Neutrophil (primary cell): ENCODE results near the gene RPS26.
"Not testable (repeated sequence)": the region's sequence is repeated elsewhere in the genome, so short reads cannot be mapped to it uniquely, and the experiment has no call there.

Experiments
- H3K27ac ChIP-seq: fragments of 200-600 bp; sonication (generic); 2 replicates; pipeline ENCODE4 v1.5.1; 2016; ENCODE audit warnings: mild to moderate bottlenecking, moderate library complexity
- H3K27me3 ChIP-seq: fragments of 200-600 bp; sonication (generic); 2 replicates; pipeline ENCODE4 v1.6.0; 2016; ENCODE audit warnings: mild to moderate bottlenecking
- H3K36me3 ChIP-seq: fragments of 200-600 bp; sonication (generic); 2 replicates; pipeline ENCODE4 v1.5.1; 2017
- H3K4me1 ChIP-seq, 2 experiments: fragments of 200-600 bp in 1 of 2; sonication (generic) in 1 of 2; 1 replicate in 1 of 2; 2 replicates in 1 of 2; pipeline versions ENCODE4 v1.5.1 to v1.6.1; 2013 to 2016; ENCODE audit warnings: low read depth in 1 of 2, low read length in 1 of 2, mild to moderate bottlenecking in 1 of 2, moderate library complexity in 1 of 2; ENCODE audit not compliant: control insufficient read depth in 1 of 2, insufficient read depth in 1 of 2
- H3K4me3 ChIP-seq, 2 experiments: fragments of 200-600 bp in 1 of 2; sonication (generic) in 1 of 2; 1 replicate in 1 of 2; 2 replicates in 1 of 2; pipeline ENCODE4 v1.5.1; 2013 to 2016; ENCODE audit warnings: low read depth in 1 of 2, low read length in 1 of 2, mild to moderate bottlenecking in 1 of 2, moderate library complexity in 1 of 2
- H3K9me3 ChIP-seq: fragments of 200-600 bp; sonication (generic); 2 replicates; pipeline ENCODE4 v1.5.1; 2016
- CTCF ChIP-seq: fragments of 200-600 bp; sonication (generic); IDR thresholded peaks from 2 replicates; pipeline ENCODE4 v1.5.1; 2016; ENCODE audit warnings: antibody characterized with exemption

Gene RPS26

GRCh38 chr12:56040963-56041551, 661 bp upstream of the RPS26 start:
- Histone ChIP-seq H3K36me3 (peaks cover 19% of the 10 kb centered on the region), H3K27ac (peak overlapping the region; percentile 95)

DNA sequence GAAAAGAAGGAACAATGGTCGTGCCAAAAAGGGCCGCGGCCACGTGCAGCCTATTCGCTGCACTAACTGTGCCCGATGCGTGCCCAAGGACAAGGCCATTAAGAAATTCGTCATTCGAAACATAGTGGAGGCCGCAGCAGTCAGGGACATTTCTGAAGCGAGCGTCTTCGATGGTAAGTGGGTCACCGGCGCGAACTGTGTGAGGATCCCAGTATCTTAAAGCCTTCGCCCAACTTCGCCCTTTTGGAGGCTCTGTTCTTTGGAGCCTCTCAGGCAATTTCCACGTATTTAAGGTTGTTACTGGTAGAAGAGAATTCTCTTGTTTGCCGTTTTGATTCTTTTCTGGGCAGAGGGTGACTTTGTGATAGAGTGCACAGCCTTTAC, 704 bp downstream of the RPS26 start:
- H3K36me3 ChIP-seq, result peaks cover 19% of the 10 kb centered on the region
- H3K27ac ChIP-seq, result peak overlapping the region; percentile 95
- not testable (repeated sequence) for H3K27me3 ChIP-seq, H3K9me3 ChIP-seq
- peak overlapping the region; percentile 94 to 95 for H3K4me3 ChIP-seq
- H3K4me1 ChIP-seq, result peaks cover 21% of the 10 kb centered on the region in 2 experiments

More at GRCh38 chr12:56040963-56041551, 661 bp upstream of the RPS26 start:
- TF ChIP-seq CTCF, result no peak
- Histone ChIP-seq H3K4me1 (peaks cover 27 to 28% of the 10 kb centered on the region in 2 experiments), H3K4me3 (peak overlapping the region; percentile 94 to 95), H3K9me3 (no peaks in the 10 kb centered on the region), H3K27me3 (no peaks in the 10 kb centered on the region)

DNA sequence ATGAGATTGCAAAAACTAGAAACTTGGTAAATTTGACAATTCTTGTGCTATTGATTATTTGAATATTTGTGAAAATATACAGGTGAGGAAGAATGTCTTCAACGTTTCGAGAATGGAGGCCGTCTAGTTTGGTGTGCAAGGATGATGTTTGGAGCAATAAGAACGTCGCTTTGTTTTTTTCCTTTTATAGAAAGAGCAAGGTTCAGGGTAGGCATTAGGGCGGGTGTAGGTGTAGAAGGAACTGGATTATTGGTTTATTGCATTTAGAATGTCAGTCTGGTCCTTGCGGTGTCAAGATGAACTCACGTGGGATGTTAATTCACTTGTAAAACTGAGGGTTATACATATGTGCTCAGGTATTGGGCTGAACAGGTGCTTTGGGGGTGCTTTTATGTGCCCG, 1.1 kb downstream of the RPS26 start:
- Histone ChIP-seq H3K4me1 (peaks cover 18 to 19% of the 10 kb centered on the region in 2 experiments), H3K4me3 (peak overlapping the region; percentile 94 to 95), H3K36me3 (peaks cover 19% of the 10 kb centered on the region), H3K27me3 (no peaks in the 10 kb centered on the region), H3K9me3 (no peaks in the 10 kb centered on the region), H3K27ac (peak overlapping the region; percentile 95)
- no peak for TF ChIP-seq CTCF

- H3K9me3 ChIP-seq, result no peaks in the 10 kb centered on the region
- no peak overlapping the region for H3K4me3 ChIP-seq
- H3K27ac ChIP-seq, result no peak overlapping the region
- H3K27me3 ChIP-seq, result no peaks in the 10 kb centered on the region
- TF ChIP-seq CTCF, result no peak
- H3K36me3 ChIP-seq, result peaks cover 19% of the 10 kb centered on the region
- H3K4me1 ChIP-seq, result peaks cover 13 to 14% of the 10 kb centered on the region in 2 experiments
Observed at GRCh38 chr12:56046027-56046780, 4.5 kb downstream of the RPS26 start.

DNA sequence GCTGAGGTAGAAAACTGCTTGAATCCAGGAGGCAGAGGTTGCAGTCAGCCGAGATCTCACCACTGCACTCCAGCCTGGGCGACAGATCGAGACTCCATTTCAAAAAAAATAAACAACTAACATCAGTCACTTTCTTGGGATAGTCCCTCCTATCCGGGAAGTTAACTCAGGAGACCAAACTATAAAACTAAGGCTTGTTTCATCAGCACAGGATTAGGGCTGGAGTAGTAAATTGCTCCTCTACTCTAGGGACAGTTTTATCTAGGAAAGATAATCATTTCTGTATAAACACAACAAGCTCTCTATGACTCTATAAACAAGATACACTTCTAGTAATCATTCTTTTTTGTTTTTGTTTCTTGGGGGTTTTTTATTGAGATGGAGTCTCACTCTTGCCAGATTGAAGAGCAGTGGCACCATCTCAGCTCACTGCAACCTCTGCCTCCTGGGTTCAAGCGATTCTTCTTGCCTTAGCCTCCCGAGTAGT, 11.7 kb downstream of the RPS26 start:
- Histone ChIP-seq H3K9me3 (no peaks in the 10 kb centered on the region), H3K36me3 (no peaks in the 10 kb centered on the region), H3K4me3 (no peak overlapping the region), H3K4me1 (no peaks in the 10 kb centered on the region), H3K27me3 (no peaks in the 10 kb centered on the region), H3K27ac (no peak overlapping the region)
- no peak for TF ChIP-seq CTCF

DNA sequence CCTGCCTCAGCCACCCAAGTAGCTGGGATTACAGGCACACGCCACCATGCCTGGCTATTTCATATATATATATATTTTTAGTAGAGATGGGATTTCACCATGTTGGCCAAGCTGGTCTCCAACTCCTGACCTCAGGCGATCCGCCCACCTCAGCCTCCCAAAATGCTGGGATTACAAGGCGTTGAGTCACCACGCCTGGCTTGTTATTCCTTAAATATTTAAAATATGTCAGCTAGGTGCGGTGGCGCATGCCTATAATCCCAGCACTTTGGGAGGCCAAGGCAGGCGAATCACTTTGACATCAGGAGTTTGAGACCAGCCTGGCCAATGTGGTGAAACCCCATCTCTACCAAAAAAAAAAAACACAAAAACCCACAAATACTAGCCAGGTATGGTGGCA, 18.2 kb downstream of the RPS26 start:
- H3K9me3 ChIP-seq, H3K4me3 ChIP-seq, H3K27ac ChIP-seq, H3K36me3 ChIP-seq, H3K4me1 ChIP-seq, H3K27me3 ChIP-seq: not testable (repeated sequence)
